ENCODE results near the gene KLF6. TPM values are rescaled to one million over a fixed set of nuclear protein-coding genes. Genes with fewer than 3 reads are reported as not detected.
A peak's percentile ranks its signal among the peaks of the same experiment; 100 is the strongest.

The KLF6 gene
- total RNA-seq, 6 experiments from 2014 or later: 25.2 to 86.4 (median 75.2) TPM

DNA sequence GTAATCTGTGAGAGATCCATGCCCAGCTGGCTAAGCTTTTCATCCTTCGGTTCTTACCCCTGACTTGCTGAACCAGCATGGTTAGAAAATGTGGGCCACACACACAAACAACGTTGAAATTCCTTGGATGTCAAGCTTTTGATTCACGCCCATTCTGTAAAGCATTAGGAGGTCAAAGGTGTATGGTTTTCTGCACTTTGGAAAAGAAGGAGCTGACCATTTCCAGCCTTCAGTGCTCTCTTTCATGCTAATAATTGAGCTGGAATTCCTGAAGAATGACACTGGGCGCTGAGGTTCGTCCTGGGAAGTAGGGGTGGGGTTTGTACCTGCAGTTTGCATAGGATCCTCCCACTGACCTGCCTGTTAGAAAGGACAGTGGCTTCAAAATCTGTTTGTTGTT, 23.1 kb downstream of the KLF6 start:
- intact Hi-C loops (cut with DNase I): no loop called here
- Histone ChIP-seq H3K4me1 (peaks cover 0 to 25% (median 9%) of the 10 kb centered on the region in 4 donors), H3K27ac (no peak overlapping the region), H3K4me3 (no peak overlapping the region), H3K27me3 (no peaks in the 10 kb centered on the region), H3K36me3 (no peaks in the 10 kb centered on the region), H3K9me3 (no peaks in the 10 kb centered on the region)
- ATAC-seq (no peak), DNase-seq (peak in 1 of 3 donors; percentile 27)
- TF ChIP-seq, protein P1, sequence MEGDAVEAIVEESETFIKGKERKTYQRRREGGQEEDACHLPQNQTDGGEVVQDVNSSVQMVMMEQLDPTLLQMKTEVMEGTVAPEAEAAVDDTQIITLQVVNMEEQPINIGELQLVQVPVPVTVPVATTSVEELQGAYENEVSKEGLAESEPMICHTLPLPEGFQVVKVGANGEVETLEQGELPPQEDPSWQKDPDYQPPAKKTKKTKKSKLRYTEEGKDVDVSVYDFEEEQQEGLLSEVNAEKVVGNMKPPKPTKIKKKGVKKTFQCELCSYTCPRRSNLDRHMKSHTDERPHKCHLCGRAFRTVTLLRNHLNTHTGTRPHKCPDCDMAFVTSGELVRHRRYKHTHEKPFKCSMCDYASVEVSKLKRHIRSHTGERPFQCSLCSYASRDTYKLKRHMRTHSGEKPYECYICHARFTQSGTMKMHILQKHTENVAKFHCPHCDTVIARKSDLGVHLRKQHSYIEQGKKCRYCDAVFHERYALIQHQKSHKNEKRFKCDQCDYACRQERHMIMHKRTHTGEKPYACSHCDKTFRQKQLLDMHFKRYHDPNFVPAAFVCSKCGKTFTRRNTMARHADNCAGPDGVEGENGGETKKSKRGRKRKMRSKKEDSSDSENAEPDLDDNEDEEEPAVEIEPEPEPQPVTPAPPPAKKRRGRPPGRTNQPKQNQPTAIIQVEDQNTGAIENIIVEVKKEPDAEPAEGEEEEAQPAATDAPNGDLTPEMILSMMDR (IDR thresholded peaks at IDR 0.05): no peak
- TF ChIP-seq POLR2A (IDR thresholded peaks at IDR 0.05): no peak
- 80% methylated on average over 5 of the region's 5 CpGs for WGBS (ENCODE audit: insufficient coverage, low coverage, low lambda C conversion rate, missing lambda C conversion rate)

DNA sequence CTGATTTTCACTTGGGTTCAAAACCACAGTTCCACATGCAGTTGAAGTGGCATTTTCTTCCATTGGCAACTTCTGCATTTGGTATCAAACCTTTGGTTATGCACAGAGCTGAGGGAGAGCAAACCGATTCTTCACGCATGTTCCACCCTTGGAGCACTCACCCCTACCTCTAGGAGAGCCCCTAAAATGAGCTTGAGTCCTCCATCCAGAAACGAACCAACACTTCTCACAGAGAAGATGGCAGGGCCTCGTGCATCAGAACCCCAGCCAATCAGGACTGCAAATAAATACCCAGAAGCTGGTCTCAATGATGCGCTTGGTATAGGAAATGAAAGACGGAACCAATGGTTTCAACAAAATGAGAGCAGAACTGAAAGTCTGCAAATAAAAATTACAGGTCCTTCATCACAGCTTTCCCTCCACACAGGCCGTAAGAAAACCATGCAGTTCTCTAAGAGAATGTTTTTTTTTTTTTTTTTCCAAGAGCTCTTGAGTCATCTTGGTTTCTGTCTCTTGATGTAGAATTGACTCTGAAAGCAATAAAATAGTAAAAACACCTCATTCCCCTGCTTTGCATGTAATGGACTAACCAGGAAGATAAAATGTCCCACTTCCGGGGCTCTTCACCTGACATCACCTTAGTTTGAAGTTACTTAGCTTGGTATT, 23.9 kb downstream of the KLF6 start:
- Histone ChIP-seq H3K9me3 (no peaks in the 10 kb centered on the region), H3K27ac (no peak overlapping the region), H3K27me3 (no peaks in the 10 kb centered on the region), H3K36me3 (no peaks in the 10 kb centered on the region), H3K4me1 (peaks cover 0 to 23% (median 9%) of the 10 kb centered on the region in 4 donors), H3K4me3 (no peak overlapping the region)
- intact Hi-C loops (cut with DNase I): no loop called here
- DNase-seq: peak in 1 of 3 donors; percentile 31
- WGBS (ENCODE audit: insufficient coverage, low coverage, low lambda C conversion rate, missing lambda C conversion rate): 68% methylated on average over 8 of the region's 8 CpGs
- ATAC-seq: no peak
- TF ChIP-seq, protein P1 (IDR thresholded peaks at IDR 0.05): no peak
- TF ChIP-seq POLR2A (IDR thresholded peaks at IDR 0.05): no peak

DNA sequence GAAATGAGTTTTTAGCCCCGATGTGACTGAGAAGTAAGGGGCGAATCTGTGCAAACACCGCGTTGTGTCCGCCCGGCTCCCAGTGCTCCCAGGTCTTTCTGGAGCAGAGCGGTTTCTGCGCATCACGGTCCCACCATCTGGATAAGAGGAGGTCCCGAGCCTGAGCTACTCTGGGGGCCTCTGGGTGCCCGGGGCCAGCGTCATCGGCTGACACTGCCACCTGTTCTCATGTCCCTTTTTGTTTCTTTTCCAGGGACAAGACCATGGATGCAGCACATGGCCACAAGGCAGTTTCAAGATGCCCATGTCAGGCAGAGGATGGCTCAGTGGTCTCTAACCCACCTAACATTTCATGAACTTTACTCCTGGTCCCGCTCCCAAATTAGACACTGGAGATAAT, 24.9 kb downstream of the KLF6 start:
- DNase-seq (peak in 1 of 3 donors; percentile 40), ATAC-seq (no peak)
- Histone ChIP-seq H3K36me3 (no peaks in the 10 kb centered on the region), H3K4me1 (peaks cover 0 to 14% (median 7%) of the 10 kb centered on the region in 4 donors), H3K9me3 (no peaks in the 10 kb centered on the region), H3K4me3 (no peak overlapping the region), H3K27me3 (no peaks in the 10 kb centered on the region), H3K27ac (no peak overlapping the region)
- intact Hi-C loops (cut with DNase I): no loop called here
- no peak for TF ChIP-seq POLR2A (IDR thresholded peaks at IDR 0.05)
- TF ChIP-seq, protein P1 (IDR thresholded peaks at IDR 0.05): no peak
- WGBS (ENCODE audit: insufficient coverage, low coverage, low lambda C conversion rate, missing lambda C conversion rate): 98% methylated on average over 11 of the region's 14 CpGs

DNA sequence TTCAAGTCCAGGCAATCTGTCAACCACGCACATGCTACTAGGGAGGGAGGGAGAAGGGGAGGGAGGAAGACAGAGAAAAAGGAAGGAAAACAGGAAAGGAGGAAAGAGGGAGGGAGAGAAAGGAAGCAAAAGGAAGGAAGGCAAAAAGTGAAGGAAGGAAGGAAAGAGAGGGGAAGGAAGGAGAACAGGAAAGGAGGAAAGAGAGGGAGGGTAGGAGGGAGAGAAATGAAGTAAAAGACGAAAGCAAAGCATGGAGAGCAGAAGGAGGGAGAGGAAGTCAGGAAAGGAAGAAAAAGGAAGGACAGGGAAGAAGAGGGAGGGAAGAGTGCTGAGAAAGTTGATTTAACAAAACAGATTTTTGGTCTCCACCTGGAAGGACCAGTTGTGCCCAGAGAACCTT, 25.6 kb downstream of the KLF6 start:
- WGBS (ENCODE audit: insufficient coverage, low coverage, low lambda C conversion rate, missing lambda C conversion rate): 56% methylated on average over 2 of the region's 2 CpGs

More for the DNA sequence above, 25.6 kb downstream of the KLF6 start:
- peaks cover 0 to 7% (median 3%) of the 10 kb centered on the region in 4 donors for H3K4me1 ChIP-seq
- H3K27ac ChIP-seq: no peak overlapping the region
- no peaks in the 10 kb centered on the region for H3K27me3 ChIP-seq
- intact Hi-C loops (cut with DNase I): no loop called here
- no peak for TF ChIP-seq POLR2A (IDR thresholded peaks at IDR 0.05)
- TF ChIP-seq, protein P1 (IDR thresholded peaks at IDR 0.05): no peak
- no peak for ATAC-seq
- H3K4me3 ChIP-seq: no peak overlapping the region
- no peak for DNase-seq
- H3K36me3 ChIP-seq: no peaks in the 10 kb centered on the region
- H3K9me3 ChIP-seq: no peaks in the 10 kb centered on the region

All from right lobe of liver (tissue), 6 donors.